HepG2 (cell line): ENCODE results near the gene TMPRSS11E. TPM values are rescaled to one million over a fixed set of nuclear protein-coding genes. Genes with fewer than 3 reads are reported as not detected.

Experiments
- ATAC-seq: fragments of 200-7000 bp; cut with Tn5 transposase; 3 replicates; pipeline ENCODE4 v1.9.1; 2020; ENCODE audit warnings: mild to moderate bottlenecking, moderate library complexity
- BruUV-seq: library from RNA; stranded (reverse); fragments of 400-500 nt; replicated peaks from 2 replicates; lab custom pipeline; 2021; lab: Mats Ljungman, UMichigan
- CTCF ChIA-PET: fragments of 300-600 bp; formaldehyde crosslinking; extraction: SDS; loops from one replicate; lab custom pipeline; 2021; ENCODE audit warnings: low total read pairs, inconsistent platforms, low intra/inter-chr PET ratio; lab: Yijun Ruan, JAX
- POLR2A ChIA-PET: fragments of 350-600 bp; sonication (Branson Sonifier 250); formaldehyde crosslinking; loops from one replicate; lab custom pipeline; 2020; ENCODE audit warnings: antibody characterized with exemption, inconsistent platforms; lab: Yijun Ruan, JAX
- DNase-seq: peaks from one replicate; pipeline ENCODE4 v3.0.0-alpha.2; 2015; ENCODE audit warnings: low spot score
- FAIRE-seq: peaks from 3 replicates; lab custom pipeline; 2011; peaks lifted over from hg19 to GRCh38; lab: Jason Lieb, UNC
- H2AFZ ChIP-seq: one replicate; pipeline ENCODE4 v1.6.1; 2011; ENCODE audit warnings: low read length, inconsistent platforms
- H3K27ac ChIP-seq: fragments of 300-600 bp; 3 replicates; pipeline ENCODE4 v1.8.0; 2011; ENCODE audit warnings: mixed run types, mild to moderate bottlenecking, mixed read lengths, low read length, inconsistent platforms; ENCODE audit not compliant: insufficient read depth; ENCODE audit errors: extremely low read length
- H3K27me3 ChIP-seq, 2 experiments: fragments of 200-600 bp in 1 of 2; 2 replicates in 1 of 2; 3 replicates in 1 of 2; pipeline versions ENCODE4 v1.6.0 to v1.8.0; 2011; ENCODE audit warnings: low read length in 2 of 2, mild to moderate bottlenecking in 2 of 2, moderate library complexity in 2 of 2, inconsistent platforms in 1 of 2; ENCODE audit not compliant: insufficient read depth in 2 of 2, control insufficient read depth in 1 of 2
- H3K36me3 ChIP-seq, 2 experiments: fragments of 200-600 bp in 1 of 2; replicated peaks in 1 of 2; 2 replicates in 1 of 2; 3 replicates in 1 of 2; pipeline versions ENCODE4 v1.5.1 to v1.8.0; 2011; ENCODE audit warnings: low read length in 2 of 2, inconsistent platforms in 1 of 2; ENCODE audit not compliant: insufficient read depth in 2 of 2, control insufficient read depth in 1 of 2
- H3K4me1 ChIP-seq: 2 replicates; pipeline ENCODE4 v1.5.1; 2012; ENCODE audit warnings: low read length, inconsistent platforms; ENCODE audit not compliant: insufficient read depth
- H3K4me2 ChIP-seq: 2 replicates; pipeline ENCODE4 v1.6.0; 2011; ENCODE audit warnings: low read depth, low read length, inconsistent platforms
- H3K4me3 ChIP-seq, 3 experiments: fragments of 200-600 bp in 1 of 3; sonication (generic), shearing (Covaris generic) in 1 of 3; replicated peaks in 1 of 3; 2 replicates each; pipeline ENCODE4 v1.5.1; 2011 to 2016; ENCODE audit warnings: low read length in 3 of 3, inconsistent platforms in 2 of 3, low read depth in 2 of 3, mild to moderate bottlenecking in 2 of 3, control low read depth in 1 of 3, mixed read lengths in 1 of 3; ENCODE audit not compliant: insufficient read depth in 1 of 3
- H3K79me2 ChIP-seq: one replicate; pipeline ENCODE4 v1.6.1; 2011; ENCODE audit warnings: low read length, inconsistent platforms; ENCODE audit not compliant: insufficient read depth
- H3K9ac ChIP-seq: 2 replicates; pipeline ENCODE4 v1.6.0; 2011; ENCODE audit warnings: mild to moderate bottlenecking, low read depth, low read length, inconsistent platforms; ENCODE audit not compliant: insufficient read depth
- H3K9me3 ChIP-seq: 2 replicates; pipeline ENCODE4 v1.5.1; 2012; ENCODE audit warnings: mild to moderate bottlenecking, low read length
- H4K20me1 ChIP-seq: 2 replicates; pipeline ENCODE4 v1.6.0; 2011; ENCODE audit warnings: inconsistent platforms, mild to moderate bottlenecking, low read length, moderate library complexity; ENCODE audit not compliant: insufficient read depth
- AHR ChIP-seq: IDR thresholded peaks from 2 replicates; pipeline ENCODE4 v1.6.1; 2018; ENCODE audit warnings: missing genetic modification reagents, missing compliant biosample characterization
- BHLHE40 ChIP-seq: IDR thresholded peaks from 2 replicates; pipeline ENCODE4 v1.6.1; 2011; ENCODE audit warnings: low read length, improper control_type of control experiment
- EZH2 ChIP-seq: conservative IDR thresholded peaks from 2 replicates; pipeline ENCODE4 v1.6.1; 2012; ENCODE audit warnings: mild to moderate bottlenecking, low read depth, low read length, moderate library complexity
- HDAC2 ChIP-seq: sonication (generic); formaldehyde crosslinking; IDR thresholded peaks from 2 replicates; pipeline ENCODE4 v1.4.0; 2020; ENCODE audit warnings: missing genetic modification reagents
- MATR3 ChIP-seq: sonication (generic); formaldehyde crosslinking; IDR thresholded peaks from 2 replicates; pipeline ENCODE4 v1.4.0; 2020; ENCODE audit warnings: missing genetic modification reagents
- MBNL3 ChIP-seq: fragments of 250-450 bp; sonication (Bioruptor Pico); conservative IDR thresholded peaks from 2 replicates; pipeline ENCODE4 v1.8.0; 2022; ENCODE audit warnings: mild to moderate bottlenecking, inconsistent platforms
- NFATC3 ChIP-seq: sonication (generic); formaldehyde crosslinking; IDR thresholded peaks from 2 replicates; pipeline ENCODE4 v1.5.1; 2020; ENCODE audit warnings: mild to moderate bottlenecking, missing genetic modification reagents
- NFRKB ChIP-seq: fragments of 450-650 bp; IDR thresholded peaks from 2 replicates; pipeline ENCODE4 v1.6.1; 2017
- PBX3 ChIP-seq: sonication (generic); formaldehyde crosslinking; IDR thresholded peaks from 2 replicates; pipeline ENCODE4 v1.8.1; 2023; ENCODE audit warnings: missing genetic modification reagents, inconsistent platforms, borderline replicate concordance
- POLR2AphosphoS2 ChIP-seq: IDR thresholded peaks from 2 replicates; pipeline ENCODE4 v1.6.1; 2011; ENCODE audit warnings: low read depth, low read length, improper control_type of control experiment
- RFXANK ChIP-seq: IDR thresholded peaks from 2 replicates; pipeline ENCODE4 v1.6.1; 2016
- RXRB ChIP-seq: IDR thresholded peaks from 2 replicates; pipeline ENCODE4 v1.6.1; 2016; ENCODE audit warnings: borderline replicate concordance, missing genetic modification reagents, missing compliant biosample characterization
- SKIL ChIP-seq: sonication (generic); formaldehyde crosslinking; IDR thresholded peaks from 2 replicates; pipeline ENCODE4 v1.8.0; 2022; ENCODE audit warnings: missing genetic modification reagents, mild to moderate bottlenecking, moderate library complexity, borderline replicate concordance
- SSRP1 ChIP-seq: IDR thresholded peaks from 2 replicates; pipeline ENCODE4 v1.6.1; 2016; ENCODE audit warnings: control low read depth
- THAP11 ChIP-seq: IDR thresholded peaks from 2 replicates; pipeline ENCODE4 v1.6.1; 2016; ENCODE audit warnings: missing biosample characterization, missing genetic modification reagents
- ZNF281 ChIP-seq: sonication (generic); formaldehyde crosslinking; IDR thresholded peaks from 2 replicates; pipeline ENCODE4 v1.4.0; 2020; ENCODE audit warnings: missing genetic modification reagents, borderline replicate concordance
- ZNF34 ChIP-seq: sonication (generic); formaldehyde crosslinking; IDR thresholded peaks from 2 replicates; pipeline ENCODE4 v1.4.0; 2020; ENCODE audit warnings: mild to moderate bottlenecking, missing genetic modification reagents, borderline replicate concordance
- ZNF549 ChIP-seq: sonication (generic); formaldehyde crosslinking; IDR thresholded peaks from 2 replicates; pipeline ENCODE4 v1.5.0; 2020; ENCODE audit warnings: missing genetic modification reagents
- ZNF558 ChIP-seq: sonication (generic); formaldehyde crosslinking; IDR thresholded peaks from 2 replicates; pipeline ENCODE4 v1.9.0; 2022; ENCODE audit warnings: mild to moderate bottlenecking, missing genetic modification reagents, borderline replicate concordance
- ZNF850 ChIP-seq: sonication (generic); formaldehyde crosslinking; conservative IDR thresholded peaks from 2 replicates; pipeline ENCODE4 v1.9.0; 2021; ENCODE audit warnings: mild to moderate bottlenecking, missing genetic modification reagents
- WGBS: methylation state at CpG from one replicate; pipeline ENCODE4 v1.1.6; 2017; ENCODE audit warnings: low lambda C conversion rate; 5-methylcytosine and 5-hydroxymethylcytosine counted together
- in situ Hi-C: cut with HindIII; loops from 2 replicates; pipeline ENCODE4 v1.10.0; 2017; ENCODE audit warnings: low pct_unique_long_range_greater_than_20kb; ENCODE audit not compliant: extremely low pct_ligation_motif_present
- intact Hi-C: fragments of 100-400 bp; cut with micrococcal nuclease; formaldehyde crosslinking; loops from one replicate; pipeline ENCODE4 v1.10.0; 2022; ENCODE audit not compliant: unreplicated experiment
- polyA plus RNA-seq, 8 experiments: library from polyadenylated mRNA; depleted of rRNA in 3 of 8; stranded (reverse) in 7 of 8; unstranded in 1 of 8; fragments of >200 nt; fragmentation: Illumina TruSeq in 4 of 8; extraction: Trizol in 4 of 8; gene quantifications; 2 replicates each; pipeline versions ENCODE4 v1.2.1 to v1.2.3, GENCODE V29; 2011 to 2016; ENCODE audit warnings: low read depth in 4 of 8, missing spikeins in 1 of 8, mixed read lengths in 1 of 8; ENCODE audit not compliant: insufficient read depth in 1 of 8
- total RNA-seq, 5 experiments: library from RNA; depleted of rRNA; stranded (reverse); fragments of >200 nt; fragmentation: Illumina TruSeq; extraction: Trizol; gene quantifications; 2 replicates each; pipeline ENCODE4 v1.2.3, GENCODE V29; 2016; ENCODE audit warnings: low read depth in 1 of 5

TMPRSS11E gene
- total and polyA plus RNA-seq, 2 of the 13 experiments (the other 11 are each of a cell fraction or from before 2014, with no cell fraction given): not detected

DNA sequence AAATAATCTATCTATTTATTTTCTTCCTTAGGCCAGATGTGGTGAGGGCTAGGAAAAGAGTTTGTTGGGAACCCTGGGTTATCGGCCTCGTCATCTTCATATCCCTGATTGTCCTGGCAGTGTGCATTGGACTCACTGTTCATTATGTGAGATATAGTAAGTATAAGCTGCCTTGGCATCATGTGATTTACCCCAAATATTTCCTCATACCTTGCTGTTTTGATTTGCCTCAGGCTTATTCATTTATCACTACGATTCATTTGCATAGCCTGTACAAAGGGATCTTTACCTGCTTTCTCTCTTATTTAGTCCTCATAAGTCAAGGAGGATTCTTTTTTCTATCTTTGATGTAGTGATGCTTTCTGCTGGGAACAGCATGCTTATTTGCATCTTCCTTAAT is 14.5 kb downstream of the TMPRSS11E start:
- intact Hi-C loops: no loop called here
- no peaks in the 10 kb centered on the region for H4K20me1 ChIP-seq
- POLR2A ChIA-PET: no interaction called here
- DNase-seq: no peak
- no peak for FAIRE-seq
- H3K4me1 ChIP-seq: no peaks in the 10 kb centered on the region
- WGBS: 38% methylated on average over 3 of the region's 3 CpGs
- no peaks in the 10 kb centered on the region for H3K79me2 ChIP-seq
- no TSS peak for BruUV-seq
- H2AFZ ChIP-seq: no peak overlapping the region
- no peak overlapping the region for H3K9ac ChIP-seq
- peaks cover 0 to 10% of the 10 kb centered on the region in 2 experiments; a peak in 1 of 5 replicates for H3K27me3 ChIP-seq
- no peak for ATAC-seq
- H3K36me3 ChIP-seq: no peaks in the 10 kb centered on the region
- in situ Hi-C loops: no loop called here
- H3K4me2 ChIP-seq: no peak overlapping the region
- H3K4me3 ChIP-seq: no peak overlapping the region
- TF ChIP-seq RXRB (CRISPR knock-in tag) (no peak), PBX3 (CRISPR knock-in tag) (no peak), NFATC3 (no peak), ZNF549 (CRISPR knock-in tag) (no peak), THAP11 (CRISPR knock-in tag) (no peak), NFRKB (no peak), SKIL (no peak), RFXANK (CRISPR knock-in tag) (no peak), SSRP1 (CRISPR knock-in tag) (no peak), AHR (CRISPR knock-in tag) (no peak), HDAC2 (CRISPR knock-in tag) (no peak), ZNF558 (CRISPR knock-in tag) (no peak), BHLHE40 (no peak), EZH2 (no peak), ZNF850 (CRISPR knock-in tag) (no peak), MBNL3 (CRISPR knock-in tag) (no peak), POLR2AphosphoS2 (no peak), ZNF34 (CRISPR knock-in tag) (no peak), MATR3 (CRISPR knock-in tag) (no peak), ZNF281 (no peak)
- CTCF ChIA-PET: no interaction called here
- no peak overlapping the region for H3K27ac ChIP-seq
- H3K9me3 ChIP-seq: no peaks in the 10 kb centered on the region
